ENCODE measurements around the gene NLGN3.

Gene NLGN3

DNA sequence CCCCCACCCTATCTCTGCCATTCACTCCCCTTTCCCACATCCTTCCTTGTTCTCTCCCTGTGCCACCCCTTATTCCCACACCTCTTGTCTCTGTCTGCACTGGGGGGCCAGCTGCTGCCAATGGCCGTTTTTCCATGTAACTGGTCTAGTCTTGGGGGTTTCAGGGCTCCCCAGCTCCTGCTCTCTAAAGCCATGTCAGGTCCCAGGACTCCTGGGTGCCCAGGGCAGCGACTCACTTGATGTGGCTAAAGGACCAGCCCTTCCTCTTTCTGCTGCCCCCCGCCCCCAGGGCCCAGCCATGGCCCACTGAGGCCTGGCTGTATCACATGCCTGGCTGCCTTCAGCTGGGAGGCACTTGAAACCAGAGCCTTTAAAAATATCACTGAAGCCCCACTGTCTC lies 10.0 kb downstream of the NLGN3 start:
- Histone ChIP-seq H3K9ac (ENCODE audit: low read length) (no peak overlapping the region), H3K9me3 (ENCODE audit: control insufficient read depth, low read length) (no peaks in the 10 kb centered on the region), H3K4ac (ENCODE audit: low read depth in 1 of 2, low read length in 2 of 2) (no peak overlapping the region), H3K4me1 (ENCODE audit: control insufficient read depth, insufficient read depth, low read depth, low read length) (no peaks in the 10 kb centered on the region), H3K14ac (ENCODE audit: low read length in 2 of 2) (no peak overlapping the region), H3K4me2 (ENCODE audit: low read length, poor library complexity, severe bottlenecking) (no peak overlapping the region), H3K36me3 (ENCODE audit: control insufficient read depth in 1 of 2, insufficient read depth in 2 of 2, low read depth in 1 of 2, low read length in 2 of 2) (no peaks in the 10 kb centered on the region), H2BK5ac (ENCODE audit: low read depth, low read length, poor library complexity, severe bottlenecking) (peak overlapping the region; percentile 31), H3K4me3 (ENCODE audit: insufficient read depth in 1 of 2, low read depth in 1 of 2, low read length in 2 of 2) (no peak overlapping the region), H4K91ac (ENCODE audit: low read length) (no peak overlapping the region), H2BK15ac (ENCODE audit: low read depth, poor library complexity, severe bottlenecking) (no peak overlapping the region), H3K79me1 (replicated peaks; ENCODE audit: low read length, poor library complexity, severe bottlenecking) (no peaks in the 10 kb centered on the region), H3K27me3 (ENCODE audit: control insufficient read depth in 1 of 2, insufficient read depth in 1 of 2, low read length in 2 of 2) (peaks cover 0 to 40% of the 10 kb centered on the region in 2 experiments), H3K18ac (ENCODE audit: low read depth in 1 of 2, low read length in 2 of 2) (no peak overlapping the region), H4K8ac (ENCODE audit: low read length) (no peak overlapping the region), H2AFZ (ENCODE audit: low read depth, low read length) (no peak overlapping the region), H3K23ac (ENCODE audit: low read length in 2 of 2) (no peak overlapping the region), H2AK5ac (ENCODE audit: low read length, severe bottlenecking) (no peak overlapping the region), H2BK12ac (ENCODE audit: low read length in 2 of 2) (no peak overlapping the region), H2BK120ac (ENCODE audit: low read depth, low read length) (no peak overlapping the region), H3K27ac (ENCODE audit: low read length, poor library complexity, severe bottlenecking) (no peak overlapping the region)
- 56% methylated on average over 3 of the region's 3 CpGs for WGBS
- no peak for DNase-seq

DNA sequence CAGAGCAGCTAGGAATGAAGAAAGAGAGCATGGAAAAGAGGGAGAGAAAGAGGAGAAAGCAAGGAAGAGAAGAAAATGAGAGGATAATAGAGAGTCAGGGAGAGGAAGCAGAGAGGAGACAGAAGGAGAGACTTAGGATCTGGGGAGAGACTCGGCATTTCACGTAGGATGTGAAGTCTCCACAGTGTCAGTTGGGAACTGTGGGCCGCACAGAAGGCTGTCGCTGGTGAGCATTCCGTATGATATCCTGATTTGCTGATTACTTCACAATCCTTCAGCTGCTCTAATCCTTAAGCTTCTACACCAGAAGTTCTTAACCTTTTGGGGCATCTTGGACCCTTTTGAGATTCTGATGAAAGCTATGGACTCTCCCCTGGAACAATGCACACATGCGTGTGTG lies 14.0 kb downstream of the NLGN3 start:
- no peak overlapping the region for H3K4me2 ChIP-seq (ENCODE audit: low read length, poor library complexity, severe bottlenecking)
- WGBS = 95% methylated on average over 6 of the region's 6 CpGs
- no peak overlapping the region for H2BK5ac ChIP-seq (ENCODE audit: low read depth, low read length, poor library complexity, severe bottlenecking)
- no peak overlapping the region for H2AFZ ChIP-seq (ENCODE audit: low read depth, low read length)
- H2BK120ac ChIP-seq (ENCODE audit: low read depth, low read length) = no peak overlapping the region
- H3K36me3 ChIP-seq (ENCODE audit: control insufficient read depth in 1 of 2, insufficient read depth in 2 of 2, low read depth in 1 of 2, low read length in 2 of 2) = no peaks in the 10 kb centered on the region
- no peak overlapping the region for H4K91ac ChIP-seq (ENCODE audit: low read length)
- no peak overlapping the region for H3K4me3 ChIP-seq (ENCODE audit: insufficient read depth in 1 of 2, low read depth in 1 of 2, low read length in 2 of 2)
- no peaks in the 10 kb centered on the region for H3K9me3 ChIP-seq (ENCODE audit: control insufficient read depth, low read length)
- DNase-seq = no peak
- no peak overlapping the region for H3K27ac ChIP-seq (ENCODE audit: low read length, poor library complexity, severe bottlenecking)
- no peaks in the 10 kb centered on the region for H3K4me1 ChIP-seq (ENCODE audit: control insufficient read depth, insufficient read depth, low read depth, low read length)
- H2BK15ac ChIP-seq (ENCODE audit: low read depth, poor library complexity, severe bottlenecking) = no peak overlapping the region
- no peak overlapping the region for H2AK5ac ChIP-seq (ENCODE audit: low read length, severe bottlenecking)
- H3K27me3 ChIP-seq (ENCODE audit: control insufficient read depth in 1 of 2, insufficient read depth in 1 of 2, low read length in 2 of 2) = peaks cover 9 to 28% of the 10 kb centered on the region in 2 experiments
- H3K23ac ChIP-seq (ENCODE audit: low read length in 2 of 2) = no peak overlapping the region
- no peak overlapping the region for H2BK12ac ChIP-seq (ENCODE audit: low read length in 2 of 2)
- no peaks in the 10 kb centered on the region for H3K79me1 ChIP-seq (replicated peaks; ENCODE audit: low read length, poor library complexity, severe bottlenecking)
- no peak overlapping the region for H3K18ac ChIP-seq (ENCODE audit: low read depth in 1 of 2, low read length in 2 of 2)
- H3K14ac ChIP-seq (ENCODE audit: low read length in 2 of 2) = no peak overlapping the region
- H4K8ac ChIP-seq (ENCODE audit: low read length) = no peak overlapping the region
- H3K4ac ChIP-seq (ENCODE audit: low read depth in 1 of 2, low read length in 2 of 2) = no peak overlapping the region
- H3K9ac ChIP-seq (ENCODE audit: low read length) = no peak overlapping the region

DNA sequence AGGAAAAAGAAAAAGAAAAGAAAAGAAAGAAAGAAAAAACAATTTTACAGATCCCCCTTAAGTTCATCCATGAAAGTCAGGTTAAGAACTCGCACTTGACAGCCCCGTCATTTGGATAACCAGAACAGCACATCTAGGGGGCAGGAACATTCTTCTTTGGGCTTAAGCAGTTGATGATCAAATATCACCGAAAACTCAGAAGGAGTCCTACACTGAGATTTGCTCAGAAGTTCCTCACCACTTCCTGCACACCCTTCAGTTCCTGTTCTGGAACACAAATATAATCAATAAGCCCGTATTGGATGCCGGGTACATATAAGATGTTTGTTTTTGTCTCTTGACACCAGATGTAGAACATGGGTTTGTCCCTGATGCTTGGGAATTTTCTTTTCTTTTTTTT lies 14.7 kb downstream of the NLGN3 start:
- no peaks in the 10 kb centered on the region for H3K9me3 ChIP-seq (ENCODE audit: control insufficient read depth, low read length)
- peaks cover 17 to 31% of the 10 kb centered on the region in 2 experiments for H3K27me3 ChIP-seq (ENCODE audit: control insufficient read depth in 1 of 2, insufficient read depth in 1 of 2, low read length in 2 of 2)
- no peak overlapping the region for H2AK5ac ChIP-seq (ENCODE audit: low read length, severe bottlenecking)
- no peak overlapping the region for H3K23ac ChIP-seq (ENCODE audit: low read length in 2 of 2)
- no peak overlapping the region for H2BK120ac ChIP-seq (ENCODE audit: low read depth, low read length)
- no peaks in the 10 kb centered on the region for H3K79me1 ChIP-seq (replicated peaks; ENCODE audit: low read length, poor library complexity, severe bottlenecking)
- no peak for DNase-seq
- no peaks in the 10 kb centered on the region for H3K36me3 ChIP-seq (ENCODE audit: control insufficient read depth in 1 of 2, insufficient read depth in 2 of 2, low read depth in 1 of 2, low read length in 2 of 2)
- H3K14ac ChIP-seq (ENCODE audit: low read length in 2 of 2) = no peak overlapping the region
- no peak overlapping the region for H4K8ac ChIP-seq (ENCODE audit: low read length)
- no peak overlapping the region for H2BK15ac ChIP-seq (ENCODE audit: low read depth, poor library complexity, severe bottlenecking)
- H3K4me2 ChIP-seq (ENCODE audit: low read length, poor library complexity, severe bottlenecking) = no peak overlapping the region
- no peak overlapping the region for H2BK5ac ChIP-seq (ENCODE audit: low read depth, low read length, poor library complexity, severe bottlenecking)
- no peak overlapping the region for H4K91ac ChIP-seq (ENCODE audit: low read length)
- H3K4me1 ChIP-seq (ENCODE audit: control insufficient read depth, insufficient read depth, low read depth, low read length) = no peaks in the 10 kb centered on the region
- 93% methylated on average over 5 of the region's 5 CpGs for WGBS
- no peak overlapping the region for H3K9ac ChIP-seq (ENCODE audit: low read length)
- H3K4ac ChIP-seq (ENCODE audit: low read depth in 1 of 2, low read length in 2 of 2) = no peak overlapping the region
- no peak overlapping the region for H3K18ac ChIP-seq (ENCODE audit: low read depth in 1 of 2, low read length in 2 of 2)
- H3K4me3 ChIP-seq (ENCODE audit: insufficient read depth in 1 of 2, low read depth in 1 of 2, low read length in 2 of 2) = no peak overlapping the region
- H2BK12ac ChIP-seq (ENCODE audit: low read length in 2 of 2) = no peak overlapping the region
- H2AFZ ChIP-seq (ENCODE audit: low read depth, low read length) = no peak overlapping the region
- no peak overlapping the region for H3K27ac ChIP-seq (ENCODE audit: low read length, poor library complexity, severe bottlenecking)

DNA sequence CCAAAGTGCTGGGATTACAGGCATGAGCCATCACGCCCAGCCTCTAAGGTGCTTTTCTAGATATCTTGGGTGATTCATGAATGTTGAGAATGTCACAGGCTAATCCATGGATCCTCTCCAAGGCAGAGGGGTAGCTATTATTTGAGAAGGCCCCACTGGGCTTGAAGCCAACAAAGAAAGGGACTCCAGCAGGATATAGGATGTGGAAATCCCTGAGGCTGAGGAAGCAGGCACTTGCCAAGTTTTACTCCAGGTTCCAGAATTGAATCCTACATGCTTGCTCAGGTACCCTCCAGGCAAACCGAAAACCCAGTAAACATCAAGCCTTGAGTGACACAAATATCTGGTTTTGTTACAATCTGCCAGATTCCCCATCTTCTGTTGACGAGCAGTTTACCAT lies 15.8 kb downstream of the NLGN3 start:
- 95% methylated on average over 2 of the region's 3 CpGs for WGBS
- DNase-seq = no peak
- no peak overlapping the region for H3K4me3 ChIP-seq (ENCODE audit: insufficient read depth in 1 of 2, low read depth in 1 of 2, low read length in 2 of 2)
- no peak overlapping the region for H4K8ac ChIP-seq (ENCODE audit: low read length)
- no peaks in the 10 kb centered on the region for H3K36me3 ChIP-seq (ENCODE audit: control insufficient read depth in 1 of 2, insufficient read depth in 2 of 2, low read depth in 1 of 2, low read length in 2 of 2)
- H2BK120ac ChIP-seq (ENCODE audit: low read depth, low read length) = no peak overlapping the region
- no peak overlapping the region for H3K18ac ChIP-seq (ENCODE audit: low read depth in 1 of 2, low read length in 2 of 2)
- no peak overlapping the region for H3K23ac ChIP-seq (ENCODE audit: low read length in 2 of 2)
- H3K79me1 ChIP-seq (replicated peaks; ENCODE audit: low read length, poor library complexity, severe bottlenecking) = no peaks in the 10 kb centered on the region
- no peak overlapping the region for H3K14ac ChIP-seq (ENCODE audit: low read length in 2 of 2)
- H3K4ac ChIP-seq (ENCODE audit: low read depth in 1 of 2, low read length in 2 of 2) = no peak overlapping the region
- no peaks in the 10 kb centered on the region for H3K9me3 ChIP-seq (ENCODE audit: control insufficient read depth, low read length)
- no peak overlapping the region for H2AFZ ChIP-seq (ENCODE audit: low read depth, low read length)
- H3K27ac ChIP-seq (ENCODE audit: low read length, poor library complexity, severe bottlenecking) = no peak overlapping the region
- H2BK15ac ChIP-seq (ENCODE audit: low read depth, poor library complexity, severe bottlenecking) = no peak overlapping the region
- H2BK12ac ChIP-seq (ENCODE audit: low read length in 2 of 2) = no peak overlapping the region
- H3K4me2 ChIP-seq (ENCODE audit: low read length, poor library complexity, severe bottlenecking) = no peak overlapping the region
- no peak overlapping the region for H3K9ac ChIP-seq (ENCODE audit: low read length)
- H2AK5ac ChIP-seq (ENCODE audit: low read length, severe bottlenecking) = no peak overlapping the region
- no peak overlapping the region for H4K91ac ChIP-seq (ENCODE audit: low read length)
- H2BK5ac ChIP-seq (ENCODE audit: low read depth, low read length, poor library complexity, severe bottlenecking) = no peak overlapping the region
- H3K27me3 ChIP-seq (ENCODE audit: control insufficient read depth in 1 of 2, insufficient read depth in 1 of 2, low read length in 2 of 2) = peaks cover 18 to 33% of the 10 kb centered on the region in 2 experiments
- H3K4me1 ChIP-seq (ENCODE audit: control insufficient read depth, insufficient read depth, low read depth, low read length) = no peaks in the 10 kb centered on the region
